Transverse colon (tissue), 4 donors: ENCODE results near the gene SGMS2.

Source experiments
- EP300 ChIP-seq: sonication (generic); formaldehyde crosslinking; IDR thresholded peaks from one replicate; pipeline ENCODE4 v1.6.1; 2017; ENCODE audit warnings: antibody characterized with exemption, low read depth
- POLR2A ChIP-seq: fragments of 450-650 bp; IDR thresholded peaks from one replicate; pipeline ENCODE4 v1.6.1; 2016; ENCODE audit warnings: antibody characterized with exemption, mild to moderate bottlenecking, moderate library complexity
- POLR2AphosphoS5 ChIP-seq, 3 donors: sonication (generic); formaldehyde crosslinking; IDR thresholded peaks; one replicate each; pipeline ENCODE4 v1.6.1; 2016; ENCODE audit warnings: antibody characterized with exemption in 3 of 3
- TF ChIP-seq, protein P1 (sequence below), 5 experiments: fragments of 200-600 bp in 3 of 5; fragments of 450-650 bp in 2 of 5; sonication (generic) in 3 of 5; IDR thresholded peaks; 1 replicate in 2 of 5; 2 replicates in 3 of 5; pipeline ENCODE4 v1.5.1; 2016 to 2017; ENCODE audit warnings: antibody characterized with exemption in 5 of 5, inconsistent platforms in 3 of 5, mild to moderate bottlenecking in 2 of 5, moderate library complexity in 1 of 5

DNA sequence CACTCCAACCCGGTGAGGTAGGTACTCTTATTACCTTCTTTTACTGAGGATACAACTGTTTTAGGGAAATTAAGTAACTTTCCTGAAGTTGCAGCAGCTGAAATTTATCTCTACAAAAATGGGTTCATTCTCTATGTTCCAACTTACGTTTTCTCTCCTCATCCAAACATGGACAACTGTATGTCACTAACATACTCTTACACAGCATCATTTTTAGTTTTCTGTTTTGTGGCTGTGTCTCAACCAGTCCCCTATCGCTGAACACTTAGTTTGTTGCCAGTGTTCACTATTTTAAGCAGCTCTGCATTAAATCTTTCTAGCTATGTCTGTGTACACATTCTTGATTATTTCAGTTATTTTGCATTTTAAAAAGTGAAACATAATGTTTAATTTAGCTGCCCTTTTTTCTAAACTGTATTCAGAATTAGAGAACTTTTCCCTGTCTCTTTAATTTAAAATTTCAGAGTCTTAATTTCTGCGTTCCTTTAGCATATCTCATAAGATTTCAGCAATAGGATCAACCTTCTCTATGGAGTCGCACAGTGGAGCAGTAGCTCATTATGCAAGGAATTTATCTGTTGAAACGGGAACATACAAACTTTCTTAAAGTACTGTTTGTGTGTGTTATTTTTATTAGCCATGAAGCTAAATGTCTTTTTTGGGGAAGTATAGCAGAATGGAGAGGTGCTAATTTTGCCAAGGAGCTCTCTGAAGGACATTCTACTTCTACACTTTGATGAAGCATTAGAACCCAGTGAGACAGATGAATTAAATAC, 3.8 kb downstream of the SGMS2 start:
- TF ChIP-seq POLR2A (no peak), EP300 (no peak), POLR2AphosphoS5 (IDR thresholded peaks at IDR 0.05) (no peak)
- TF ChIP-seq, protein P1, sequence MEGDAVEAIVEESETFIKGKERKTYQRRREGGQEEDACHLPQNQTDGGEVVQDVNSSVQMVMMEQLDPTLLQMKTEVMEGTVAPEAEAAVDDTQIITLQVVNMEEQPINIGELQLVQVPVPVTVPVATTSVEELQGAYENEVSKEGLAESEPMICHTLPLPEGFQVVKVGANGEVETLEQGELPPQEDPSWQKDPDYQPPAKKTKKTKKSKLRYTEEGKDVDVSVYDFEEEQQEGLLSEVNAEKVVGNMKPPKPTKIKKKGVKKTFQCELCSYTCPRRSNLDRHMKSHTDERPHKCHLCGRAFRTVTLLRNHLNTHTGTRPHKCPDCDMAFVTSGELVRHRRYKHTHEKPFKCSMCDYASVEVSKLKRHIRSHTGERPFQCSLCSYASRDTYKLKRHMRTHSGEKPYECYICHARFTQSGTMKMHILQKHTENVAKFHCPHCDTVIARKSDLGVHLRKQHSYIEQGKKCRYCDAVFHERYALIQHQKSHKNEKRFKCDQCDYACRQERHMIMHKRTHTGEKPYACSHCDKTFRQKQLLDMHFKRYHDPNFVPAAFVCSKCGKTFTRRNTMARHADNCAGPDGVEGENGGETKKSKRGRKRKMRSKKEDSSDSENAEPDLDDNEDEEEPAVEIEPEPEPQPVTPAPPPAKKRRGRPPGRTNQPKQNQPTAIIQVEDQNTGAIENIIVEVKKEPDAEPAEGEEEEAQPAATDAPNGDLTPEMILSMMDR (IDR thresholded peaks at IDR 0.05), result no peak
